Measurements from ENCODE around the gene DNAAF6. TPM values are rescaled to one million over a fixed set of nuclear protein-coding genes. Genes with fewer than 3 reads are reported as not detected.

Gene DNAAF6
- total RNA-seq, 1 donor from 2014 or later = not detected

- no peak for TF ChIP-seq POLR2A (IDR thresholded peaks at IDR 0.05)
- DNase-seq (ENCODE audit: extremely low spot score in 2 of 2) = no peak
These were observed 21.5 kb downstream of the DNAAF6 start for GRCh38 chrX:107227780-107228485.

GRCh38 chrX:107228486-107228819, 22.0 kb downstream of the DNAAF6 start:
- Histone ChIP-seq H3K4me1 (no peaks in the 10 kb centered on the region), H3K9me3 (no peaks in the 10 kb centered on the region), H3K4me3 (no peak overlapping the region), H3K36me3 (no peaks in the 10 kb centered on the region), H3K27me3 (no peaks in the 10 kb centered on the region), H3K27ac (no peak overlapping the region)
- intact Hi-C loops (cut with DNase I) = no loop called here
- DNase-seq (ENCODE audit: extremely low spot score in 2 of 2) = no peak
- no peak for TF ChIP-seq CTCF (IDR thresholded peaks at IDR 0.05)
- TF ChIP-seq POLR2AphosphoS5 (IDR thresholded peaks at IDR 0.05; ENCODE audit: insufficient read depth in 1 of 2, low read depth in 1 of 2) = no peak
- no peak for TF ChIP-seq POLR2A (IDR thresholded peaks at IDR 0.05)

More at GRCh38 chrX:107227780-107228485, 21.5 kb downstream of the DNAAF6 start:
- Histone ChIP-seq H3K4me1 (no peaks in the 10 kb centered on the region), H3K36me3 (no peaks in the 10 kb centered on the region), H3K27ac (no peak overlapping the region), H3K9me3 (no peaks in the 10 kb centered on the region), H3K4me3 (no peak overlapping the region), H3K27me3 (no peaks in the 10 kb centered on the region)
- intact Hi-C loops (cut with DNase I) = no loop called here

- no peaks in the 10 kb centered on the region for H3K27me3 ChIP-seq
- intact Hi-C loops (cut with DNase I) = no loop called here
- H3K4me1 ChIP-seq = no peaks in the 10 kb centered on the region
- DNase-seq (ENCODE audit: extremely low spot score in 2 of 2) = no peak
- no peak overlapping the region for H3K27ac ChIP-seq
- H3K4me3 ChIP-seq = no peak overlapping the region
- TF ChIP-seq CTCF (IDR thresholded peaks at IDR 0.05) = no peak
- H3K36me3 ChIP-seq = no peaks in the 10 kb centered on the region
- no peaks in the 10 kb centered on the region for H3K9me3 ChIP-seq
These were observed 66.1 kb downstream of the DNAAF6 start for GRCh38 chrX:107272431-107272921.

- H3K4me1 ChIP-seq = no peaks in the 10 kb centered on the region
- intact Hi-C loops (cut with DNase I) = no loop called here
- H3K36me3 ChIP-seq = no peaks in the 10 kb centered on the region
- no peak overlapping the region for H3K27ac ChIP-seq
- no peak overlapping the region for H3K4me3 ChIP-seq
- DNase-seq (ENCODE audit: extremely low spot score in 2 of 2) = no peak
- TF ChIP-seq CTCF (IDR thresholded peaks at IDR 0.05) (no peak), POLR2A (IDR thresholded peaks at IDR 0.05) (no peak), POLR2AphosphoS5 (IDR thresholded peaks at IDR 0.05; ENCODE audit: insufficient read depth in 1 of 2, low read depth in 1 of 2) (no peak)
- H3K27me3 ChIP-seq = no peaks in the 10 kb centered on the region
- H3K9me3 ChIP-seq = no peaks in the 10 kb centered on the region
These were observed 67.4 kb downstream of the DNAAF6 start for GRCh38 chrX:107273795-107274194.

- Histone ChIP-seq H3K27me3 (no peaks in the 10 kb centered on the region), H3K4me3 (no peak overlapping the region), H3K36me3 (no peaks in the 10 kb centered on the region), H3K9me3 (no peaks in the 10 kb centered on the region), H3K4me1 (no peaks in the 10 kb centered on the region), H3K27ac (no peak overlapping the region)
- intact Hi-C loops (cut with DNase I) = no loop called here
- no peak for TF ChIP-seq POLR2A (IDR thresholded peaks at IDR 0.05)
- no peak for TF ChIP-seq CTCF (IDR thresholded peaks at IDR 0.05)
- no peak for TF ChIP-seq POLR2AphosphoS5 (IDR thresholded peaks at IDR 0.05; ENCODE audit: insufficient read depth in 1 of 2, low read depth in 1 of 2)
- no peak for DNase-seq (ENCODE audit: extremely low spot score in 2 of 2)
These were observed 82.3 kb downstream of the DNAAF6 start for GRCh38 chrX:107288676-107289075.

Data from vagina (tissue), 2 donors.